IPS-15b (cell line): ENCODE results near the gene ABCA2.

Experiments
- H3K27me3 ChIP-seq: one replicate; pipeline ENCODE4 v1.6.1; 2013; ENCODE audit warnings: low read length; ENCODE audit not compliant: control insufficient read depth, insufficient read depth
- H3K36me3 ChIP-seq: one replicate; pipeline ENCODE4 v1.6.1; 2013; ENCODE audit warnings: low read length; ENCODE audit not compliant: control insufficient read depth, insufficient read depth
- H3K4me1 ChIP-seq: one replicate; pipeline ENCODE4 v1.6.1; 2013; ENCODE audit warnings: mild to moderate bottlenecking, low read length; ENCODE audit not compliant: control insufficient read depth, insufficient read depth
- H3K4me3 ChIP-seq: one replicate; pipeline ENCODE4 v1.5.1; 2013; ENCODE audit warnings: low read depth, low read length
- H3K9ac ChIP-seq: one replicate; pipeline ENCODE4 v1.6.1; 2013; ENCODE audit warnings: low read depth, mild to moderate bottlenecking, low read length
- H3K9me3 ChIP-seq: one replicate; pipeline ENCODE4 v1.6.1; 2013; ENCODE audit warnings: mild to moderate bottlenecking, low read length; ENCODE audit not compliant: control insufficient read depth, insufficient read depth

Gene ABCA2

GRCh38 chr9:137050570-137050969 is 22.5 kb upstream of the ABCA2 start:
- H3K9me3 ChIP-seq = no peaks in the 10 kb centered on the region
- peaks cover 41% of the 10 kb centered on the region for H3K27me3 ChIP-seq
- no peak overlapping the region for H3K9ac ChIP-seq
- no peak overlapping the region for H3K4me3 ChIP-seq
- peaks cover under 1% of the 10 kb centered on the region for H3K4me1 ChIP-seq
- no peaks in the 10 kb centered on the region for H3K36me3 ChIP-seq

- no peaks in the 10 kb centered on the region for H3K4me1 ChIP-seq
- H3K4me3 ChIP-seq = no peak overlapping the region
- no peak overlapping the region for H3K9ac ChIP-seq
- no peaks in the 10 kb centered on the region for H3K36me3 ChIP-seq
- H3K9me3 ChIP-seq = no peaks in the 10 kb centered on the region
- peaks cover 49% of the 10 kb centered on the region for H3K27me3 ChIP-seq
Observed at GRCh38 chr9:137049544-137050449, 21.8 kb upstream of the ABCA2 start.

GRCh38 chr9:137048655-137049543 is 20.9 kb upstream of the ABCA2 start:
- Histone ChIP-seq H3K27me3 (peaks cover 45% of the 10 kb centered on the region), H3K9me3 (no peaks in the 10 kb centered on the region), H3K9ac (no peak overlapping the region), H3K36me3 (no peaks in the 10 kb centered on the region), H3K4me3 (no peak overlapping the region), H3K4me1 (no peaks in the 10 kb centered on the region)

DNA sequence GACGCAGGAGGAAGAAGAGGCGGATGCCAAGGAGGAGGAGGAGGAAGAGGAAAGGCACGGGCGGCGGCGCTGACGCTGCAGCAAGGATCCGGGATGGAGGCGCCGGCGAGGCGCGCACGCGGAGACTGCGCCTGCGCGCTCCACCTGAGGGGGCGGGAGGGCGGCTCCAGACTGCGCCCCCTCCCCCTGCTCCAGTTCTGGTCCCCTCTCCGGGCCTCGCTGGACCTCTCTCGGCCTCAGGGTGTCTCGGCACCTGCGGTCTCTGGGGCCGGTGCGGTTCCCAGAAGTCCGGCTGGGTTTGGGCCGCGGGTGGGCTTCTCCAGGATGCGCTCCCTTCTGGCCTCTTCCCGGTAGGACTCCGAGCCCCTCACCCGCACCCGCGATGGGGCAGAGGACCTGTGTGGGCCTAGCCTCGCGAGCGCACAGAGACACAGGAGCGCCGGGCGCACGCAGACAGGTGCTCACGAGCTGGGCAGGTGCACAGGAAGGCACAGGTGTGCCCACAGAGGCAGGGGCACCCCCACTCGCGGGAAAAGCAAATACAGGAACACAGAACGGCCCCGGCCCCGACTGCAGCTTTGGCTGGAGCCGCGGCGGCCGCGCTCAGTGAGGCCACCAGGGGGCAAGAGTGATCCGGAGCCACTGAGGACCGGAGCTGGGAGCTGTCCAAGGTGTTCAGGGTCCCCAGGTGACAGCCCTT is 18.2 kb upstream of the ABCA2 start, which contains the start of gene NPDC1:
TSS of gene NPDC1 (minus strand) at position 90 of the 700 bp plus-strand sequence. CDS start 188 bp downstream, outside the sequence.
- no peak within 1 kb of the TSS for H3K9ac ChIP-seq
- H3K27me3 ChIP-seq = peaks cover 30% of the 10 kb centered on the region
- H3K36me3 ChIP-seq = peaks cover 3% of the 10 kb centered on the region
- H3K9me3 ChIP-seq = no peaks in the 10 kb centered on the region
- H3K4me1 ChIP-seq = no peaks in the 10 kb centered on the region
- H3K4me3 ChIP-seq = peak within 1 kb of the TSS; percentile 63

DNA sequence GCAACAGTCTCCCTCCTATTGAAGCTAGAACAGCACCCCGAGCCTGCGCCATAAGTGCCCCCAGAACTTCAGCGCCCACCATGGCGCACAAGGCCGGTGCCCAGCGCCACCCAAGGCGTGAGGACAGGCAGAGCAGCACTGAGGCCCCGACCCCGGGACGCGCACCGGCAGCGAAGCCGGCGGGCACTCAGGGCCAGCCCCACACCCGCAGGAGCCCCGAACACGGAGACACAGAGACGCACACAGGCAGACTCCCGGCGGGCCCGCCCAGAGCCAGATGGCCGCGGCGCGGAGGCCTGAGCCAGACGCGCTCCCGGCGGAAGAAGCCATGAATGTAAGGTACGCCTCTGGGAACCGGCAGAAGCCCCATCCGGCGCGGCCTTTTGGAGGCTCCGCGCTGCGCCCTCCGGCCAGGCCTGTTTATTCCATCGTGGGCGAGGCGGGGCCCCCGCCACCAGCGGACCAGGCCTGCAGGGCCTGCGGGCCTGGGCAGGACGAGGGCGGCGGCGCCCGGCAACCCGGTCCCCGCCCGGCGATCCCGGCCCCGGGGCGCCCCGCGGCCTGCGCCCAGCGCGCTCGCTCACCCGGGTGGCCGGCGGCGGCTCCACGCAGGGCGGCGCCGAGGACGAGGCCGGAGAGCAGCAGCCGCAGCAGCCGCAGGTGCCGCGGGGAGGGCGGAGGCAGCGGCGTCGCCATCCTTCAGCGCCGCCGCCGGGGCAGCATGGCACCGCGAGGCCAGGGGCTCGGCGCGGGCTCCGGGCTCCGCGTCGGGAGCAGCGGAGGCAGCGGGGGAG is 17.5 kb upstream of the ABCA2 start:
- Histone ChIP-seq H3K4me3 (peak overlapping the region; percentile 63), H3K9me3 (no peaks in the 10 kb centered on the region), H3K27me3 (peaks cover 30% of the 10 kb centered on the region), H3K4me1 (no peaks in the 10 kb centered on the region), H3K36me3 (peaks cover 3% of the 10 kb centered on the region), H3K9ac (no peak overlapping the region)

- no peaks in the 10 kb centered on the region for H3K4me1 ChIP-seq
- H3K9me3 ChIP-seq = no peaks in the 10 kb centered on the region
- peaks cover 29% of the 10 kb centered on the region for H3K27me3 ChIP-seq
- no peak overlapping the region for H3K9ac ChIP-seq
- peaks cover 3% of the 10 kb centered on the region for H3K36me3 ChIP-seq
- H3K4me3 ChIP-seq = peak overlapping the region; percentile 49
Observed at GRCh38 chr9:137044502-137045177, 16.6 kb upstream of the ABCA2 start.

DNA sequence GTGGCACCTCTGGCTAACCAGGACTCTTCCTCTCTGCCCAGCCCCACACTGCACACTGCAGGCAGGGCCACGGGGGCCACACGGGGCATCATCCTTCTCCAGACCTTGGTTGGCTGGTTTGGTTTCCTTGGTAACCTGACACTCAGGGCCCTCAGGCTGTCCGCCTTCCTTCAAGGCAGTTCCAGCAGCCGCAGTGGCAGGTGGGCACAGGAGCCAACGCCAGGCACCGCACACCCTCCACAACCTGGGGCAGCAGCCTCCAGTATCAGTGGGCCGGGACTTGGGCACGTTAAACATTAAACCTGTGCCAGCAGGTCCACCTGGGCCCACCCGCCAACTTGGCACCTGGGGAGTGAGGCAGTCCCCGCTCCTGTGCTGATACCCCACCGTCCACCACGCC is 16.0 kb upstream of the ABCA2 start:
- Histone ChIP-seq H3K36me3 (peaks cover 3% of the 10 kb centered on the region), H3K9ac (no peak overlapping the region), H3K9me3 (no peaks in the 10 kb centered on the region), H3K4me3 (no peak overlapping the region), H3K4me1 (no peaks in the 10 kb centered on the region), H3K27me3 (peaks cover 23% of the 10 kb centered on the region)

DNA sequence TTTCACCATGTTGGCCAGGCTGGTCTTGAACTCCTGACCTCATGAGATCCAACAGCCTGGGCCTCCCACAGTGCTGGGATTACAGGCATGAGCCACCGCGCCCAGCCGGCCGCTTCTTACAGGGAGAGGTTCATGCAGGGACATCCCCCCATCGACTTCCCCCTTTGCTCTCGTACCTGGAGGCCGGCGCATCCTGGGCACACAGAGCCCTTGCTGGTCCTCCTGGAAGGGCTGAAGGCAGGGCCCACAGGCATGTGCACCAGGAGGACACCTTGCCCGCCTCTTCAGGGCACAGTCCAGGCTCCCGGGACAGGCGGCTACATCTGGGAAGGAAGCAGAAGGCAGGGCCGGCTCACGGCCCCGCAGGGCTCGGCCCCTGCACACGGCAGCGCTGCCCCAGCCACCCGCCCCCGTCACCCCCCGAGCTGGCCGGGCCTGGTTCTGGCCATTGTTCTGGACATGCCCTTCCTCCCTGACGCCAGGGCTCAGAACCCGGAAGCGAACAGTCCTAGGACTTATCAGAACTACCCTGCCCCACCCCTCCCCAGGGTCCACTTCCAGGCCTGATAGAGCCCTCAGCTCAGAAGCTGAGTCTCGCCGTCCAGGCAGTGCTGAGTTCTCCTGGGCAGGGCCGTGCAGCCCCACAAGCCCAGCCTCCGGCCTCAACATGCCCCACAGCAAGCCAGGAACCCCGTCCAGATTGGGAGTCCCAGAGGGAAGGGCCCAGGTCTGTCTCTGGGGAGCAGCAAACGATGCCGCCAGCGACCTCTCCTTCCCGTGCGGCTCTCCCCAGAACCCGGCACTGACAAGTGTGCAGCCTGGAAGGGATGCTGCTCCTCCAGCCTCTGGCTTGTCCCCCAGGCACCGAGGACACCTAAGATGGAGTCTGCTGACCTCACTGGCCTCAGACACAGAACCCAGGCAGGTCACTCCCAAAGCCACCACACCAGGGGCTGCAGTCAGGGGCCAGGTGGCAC is 15.0 kb upstream of the ABCA2 start:
- Histone ChIP-seq H3K9ac (no peak overlapping the region), H3K4me1 (no peaks in the 10 kb centered on the region), H3K9me3 (no peaks in the 10 kb centered on the region), H3K36me3 (peaks cover 3% of the 10 kb centered on the region), H3K4me3 (no peak overlapping the region), H3K27me3 (peaks cover 20% of the 10 kb centered on the region)

- H3K4me1 ChIP-seq = no peaks in the 10 kb centered on the region
- peaks cover 6% of the 10 kb centered on the region for H3K36me3 ChIP-seq
- no peak overlapping the region for H3K4me3 ChIP-seq
- peaks cover 10% of the 10 kb centered on the region for H3K27me3 ChIP-seq
- no peak overlapping the region for H3K9ac ChIP-seq
- no peaks in the 10 kb centered on the region for H3K9me3 ChIP-seq
Observed at GRCh38 chr9:137041124-137041523, 13.1 kb upstream of the ABCA2 start.

DNA sequence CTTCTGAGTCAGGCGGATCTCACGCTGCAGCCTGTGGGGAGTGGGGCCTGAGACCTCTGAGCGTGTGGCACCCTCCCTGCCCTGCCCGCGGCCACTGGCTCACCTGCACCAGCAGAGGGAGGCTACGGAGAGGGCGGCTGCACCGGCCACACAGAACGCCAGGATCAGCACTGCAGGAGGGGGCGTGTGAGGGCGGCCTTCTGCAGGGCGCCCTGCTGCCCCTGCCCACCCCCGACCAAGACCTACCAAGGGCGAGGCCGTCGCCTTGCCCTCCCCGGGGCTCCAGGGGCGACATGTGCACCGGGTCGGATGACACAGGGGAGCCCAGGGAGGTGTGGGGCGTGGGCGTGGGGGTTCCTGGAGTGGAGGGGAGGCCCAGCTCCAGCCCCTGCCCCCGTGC is 12.5 kb upstream of the ABCA2 start:
- no peak overlapping the region for H3K9ac ChIP-seq

More for the DNA sequence above, 12.5 kb upstream of the ABCA2 start:
- Histone ChIP-seq H3K27me3 (peaks cover 10% of the 10 kb centered on the region), H3K4me1 (no peaks in the 10 kb centered on the region), H3K36me3 (peaks cover 6% of the 10 kb centered on the region), H3K4me3 (no peak overlapping the region), H3K9me3 (no peaks in the 10 kb centered on the region)
